HEK293T (cell line): ENCODE data around the gene RNGTT.
A peak's percentile ranks its signal among the peaks of the same experiment; 100 is the strongest.

Experiments used
- CTCF ChIA-PET: fragments of 350-600 bp; formaldehyde crosslinking; extraction: SDS; loops from one replicate; lab custom pipeline; 2021; ENCODE audit warnings: antibody characterized with exemption, inconsistent platforms; lab: Yijun Ruan, JAX
- POLR2A ChIA-PET: fragments of 350-600 bp; formaldehyde crosslinking; extraction: SDS; loops from one replicate; lab custom pipeline; 2020; ENCODE audit warnings: antibody characterized with exemption, inconsistent platforms; lab: Yijun Ruan, JAX
- DNase-seq: peaks from one replicate; pipeline ENCODE4 v3.0.0; 2012; ENCODE audit warnings: mixed read lengths; ENCODE audit errors: extremely low spot score
- ARNT ChIP-seq: fragments of 450-650 bp; IDR thresholded peaks from 2 replicates; pipeline ENCODE4 v1.6.1; 2017; ENCODE audit warnings: mild to moderate bottlenecking
- BHLHE40 ChIP-seq: fragments of 450-650 bp; IDR thresholded peaks from 2 replicates; pipeline ENCODE4 v1.6.1; 2016; ENCODE audit warnings: mild to moderate bottlenecking, moderate library complexity, borderline replicate concordance
- CTBP1 ChIP-seq: fragments of 450-650 bp; IDR thresholded peaks from 2 replicates; pipeline ENCODE4 v1.6.1; 2016; ENCODE audit warnings: borderline replicate concordance
- ELF4 ChIP-seq: fragments of 450-650 bp; IDR thresholded peaks from 2 replicates; pipeline ENCODE4 v1.6.1; 2017; ENCODE audit warnings: antibody characterized with exemption
- FOXA1 ChIP-seq: fragments of 450-650 bp; IDR thresholded peaks from 2 replicates; pipeline ENCODE4 v1.6.1; 2016; ENCODE audit warnings: mild to moderate bottlenecking
- FOXK2 ChIP-seq: fragments of 450-650 bp; IDR thresholded peaks from 2 replicates; pipeline ENCODE4 v1.6.1; 2016; ENCODE audit warnings: mild to moderate bottlenecking
- FOXM1 ChIP-seq: fragments of 450-650 bp; IDR thresholded peaks from 2 replicates; pipeline ENCODE4 v1.6.1; 2017; ENCODE audit warnings: mild to moderate bottlenecking, borderline replicate concordance
- HDGF ChIP-seq: fragments of 450-650 bp; IDR thresholded peaks from 2 replicates; pipeline ENCODE4 v1.6.1; 2017; ENCODE audit warnings: antibody characterized with exemption, borderline replicate concordance
- L3MBTL2 ChIP-seq: fragments of 450-650 bp; conservative IDR thresholded peaks from 2 replicates; pipeline ENCODE4 v1.6.1; 2016; ENCODE audit warnings: mild to moderate bottlenecking
- LEF1 ChIP-seq: fragments of 450-650 bp; IDR thresholded peaks from 2 replicates; pipeline ENCODE4 v1.6.1; 2017; ENCODE audit warnings: mild to moderate bottlenecking, borderline replicate concordance
- NFRKB ChIP-seq: fragments of 450-650 bp; IDR thresholded peaks from 2 replicates; pipeline ENCODE4 v1.6.1; 2016; ENCODE audit warnings: mild to moderate bottlenecking, moderate library complexity
- SP1 ChIP-seq: fragments of 450-650 bp; IDR thresholded peaks from 2 replicates; pipeline ENCODE4 v1.6.1; 2017
- SUZ12 ChIP-seq: fragments of 450-650 bp; IDR thresholded peaks from 2 replicates; pipeline ENCODE4 v1.6.1; 2016; ENCODE audit warnings: mild to moderate bottlenecking
- TARDBP ChIP-seq: fragments of 450-650 bp; IDR thresholded peaks from 2 replicates; pipeline ENCODE4 v1.6.1; 2016
- ZNF384 ChIP-seq: fragments of 450-650 bp; IDR thresholded peaks from 2 replicates; pipeline ENCODE4 v1.6.1; 2016
- TF ChIP-seq, protein P1 (sequence below): fragments of 450-650 bp; IDR thresholded peaks from 2 replicates; pipeline ENCODE4 v1.6.1; 2016

RNGTT gene

DNA sequence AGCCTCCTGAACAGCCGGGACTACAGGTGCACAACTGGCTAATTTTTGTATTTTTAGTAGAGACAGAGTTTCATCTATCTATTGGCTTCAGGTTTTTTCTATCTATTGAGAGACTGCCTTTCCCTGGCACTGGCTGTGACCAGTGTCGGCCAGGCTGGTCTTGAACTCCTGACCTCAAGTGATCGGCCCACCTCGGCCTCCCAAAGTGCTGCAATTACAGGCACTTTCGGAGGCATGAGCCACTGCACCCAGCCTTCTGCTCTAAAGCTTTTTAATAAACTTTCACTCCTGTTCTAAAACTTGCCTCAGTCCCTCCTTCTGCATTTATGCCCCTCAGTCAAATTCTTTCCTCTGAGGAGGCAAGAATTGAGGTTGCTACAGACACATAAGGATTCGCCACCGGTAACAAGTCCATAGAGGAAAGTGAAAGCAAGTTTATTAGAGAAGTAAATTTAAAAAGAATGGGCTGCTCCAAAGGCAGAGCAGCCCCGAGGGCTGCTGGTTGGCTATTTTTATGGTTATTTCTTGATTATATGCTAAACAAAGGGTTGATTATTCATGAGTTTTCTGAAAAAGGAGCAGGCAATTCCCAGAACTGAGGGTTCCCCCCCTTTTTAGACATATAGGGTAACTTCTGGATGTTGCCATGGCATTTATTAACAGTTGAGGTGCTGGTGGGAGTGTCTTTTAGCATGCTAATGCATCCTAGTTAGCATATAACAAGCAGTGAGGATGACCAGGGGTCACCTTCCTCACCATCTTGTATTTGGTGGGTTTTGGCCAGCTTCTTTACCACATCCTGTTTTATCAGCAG, 44.8 kb upstream of the RNGTT start:
- TF ChIP-seq TARDBP: no peak
- no peak for TF ChIP-seq BHLHE40
- no peak for TF ChIP-seq SP1
- no peak for TF ChIP-seq SUZ12
- TF ChIP-seq FOXK2: no peak
- TF ChIP-seq, protein P1, sequence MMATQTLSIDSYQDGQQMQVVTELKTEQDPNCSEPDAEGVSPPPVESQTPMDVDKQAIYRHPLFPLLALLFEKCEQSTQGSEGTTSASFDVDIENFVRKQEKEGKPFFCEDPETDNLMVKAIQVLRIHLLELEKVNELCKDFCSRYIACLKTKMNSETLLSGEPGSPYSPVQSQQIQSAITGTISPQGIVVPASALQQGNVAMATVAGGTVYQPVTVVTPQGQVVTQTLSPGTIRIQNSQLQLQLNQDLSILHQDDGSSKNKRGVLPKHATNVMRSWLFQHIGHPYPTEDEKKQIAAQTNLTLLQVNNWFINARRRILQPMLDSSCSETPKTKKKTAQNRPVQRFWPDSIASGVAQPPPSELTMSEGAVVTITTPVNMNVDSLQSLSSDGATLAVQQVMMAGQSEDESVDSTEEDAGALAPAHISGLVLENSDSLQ: no peak
- TF ChIP-seq NFRKB: no peak
- no peak for TF ChIP-seq ARNT
- no peak for TF ChIP-seq CTBP1
- no peak for TF ChIP-seq FOXM1
- CTCF ChIA-PET: no interaction called here
- DNase-seq: no peak
- POLR2A ChIA-PET: no interaction called here

DNA sequence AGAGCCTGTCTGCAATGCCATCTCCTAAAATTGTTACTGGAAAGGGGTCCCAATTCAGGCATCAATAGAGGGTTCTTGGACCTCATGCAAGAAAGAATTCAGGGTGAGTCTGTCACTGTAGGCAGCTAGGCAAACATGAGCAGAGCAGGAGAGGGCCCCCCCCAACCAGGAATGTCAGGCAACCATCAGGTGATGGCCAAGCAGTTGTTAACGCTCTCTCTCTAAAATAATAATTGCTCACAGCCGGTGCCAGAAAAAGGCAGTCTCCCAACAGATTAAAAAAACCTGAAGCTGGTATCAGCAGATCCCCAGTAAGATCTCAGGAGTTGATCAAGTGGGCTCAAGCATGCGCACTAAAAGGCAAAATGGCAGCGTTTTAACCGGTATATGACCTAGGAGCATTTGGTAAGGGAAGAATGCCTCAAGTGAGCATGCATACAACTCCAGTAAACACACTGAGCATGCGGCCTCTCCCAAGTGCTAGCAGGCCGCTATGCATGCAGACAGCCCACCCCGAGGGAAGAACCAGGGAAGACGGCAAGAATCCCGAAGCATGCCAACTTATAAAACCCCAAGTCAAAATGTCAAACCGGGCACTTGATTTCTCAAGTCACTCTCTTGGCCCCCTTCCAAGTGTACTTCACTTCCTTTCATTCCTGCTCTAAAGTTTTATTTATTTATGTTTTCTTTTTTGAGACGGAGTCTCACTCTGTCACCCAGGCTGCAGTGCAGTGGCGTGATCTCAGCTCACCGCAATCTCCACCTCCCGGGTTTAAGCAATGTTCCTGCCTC, 44.0 kb upstream of the RNGTT start:
- DNase-seq: no peak
- POLR2A ChIA-PET: no interaction called here
- peak; percentile 31; the same call in 1 of the 2 replicates for TF ChIP-seq L3MBTL2
- TF ChIP-seq SUZ12: no peak
- CTCF ChIA-PET: interaction anchor here (0.7 kb wide), 1 partner anchor 133 kb away, joined by 5 read pairs; no protein-coding TSS in a partner anchor

- no peak for TF ChIP-seq BHLHE40
- no peak for TF ChIP-seq HDGF
- TF ChIP-seq ELF4: no peak
- TF ChIP-seq CTBP1: no peak
- TF ChIP-seq FOXA1: no peak
- TF ChIP-seq LEF1: no peak
- TF ChIP-seq TARDBP: no peak
- no peak for TF ChIP-seq SP1
- no peak for TF ChIP-seq ZNF384
- TF ChIP-seq, protein P1: no peak
- TF ChIP-seq L3MBTL2: no peak
- TF ChIP-seq FOXM1: no peak
- no peak for TF ChIP-seq NFRKB
- TF ChIP-seq SUZ12: no peak
- CTCF ChIA-PET: interaction anchor here (1.2 kb wide), 1 partner anchor 19 kb away, joined by 3 read pairs; no protein-coding TSS in a partner anchor
- POLR2A ChIA-PET: no interaction called here
- no peak for DNase-seq
These were observed 39.1 kb upstream of the RNGTT start for GRCh38 chr6:89002523-89002922.

- no peak for DNase-seq
- no peak for TF ChIP-seq LEF1
- TF ChIP-seq ELF4: no peak
- no peak for TF ChIP-seq L3MBTL2
- TF ChIP-seq SP1: no peak
- no peak for TF ChIP-seq FOXK2
- no peak for TF ChIP-seq ARNT
- no peak for TF ChIP-seq HDGF
- no peak for TF ChIP-seq SUZ12
- no peak for TF ChIP-seq FOXM1
- TF ChIP-seq, protein P1: no peak
- CTCF ChIA-PET: no interaction called here
- POLR2A ChIA-PET: interaction anchor here (1.5 kb wide), 1 partner anchor 83 kb away, joined by 4 read pairs; the partner anchor contains the start of gene PNRC1
These were observed 33.9 kb upstream of the RNGTT start for GRCh38 chr6:88997327-88997726.

GRCh38 chr6:88992741-88993552, 29.5 kb upstream of the RNGTT start:
- no peak for TF ChIP-seq TARDBP
- TF ChIP-seq FOXA1: no peak
- TF ChIP-seq FOXM1: no peak
- no peak for TF ChIP-seq SP1
- TF ChIP-seq SUZ12: no peak
- TF ChIP-seq HDGF: no peak
- TF ChIP-seq ARNT: no peak
- TF ChIP-seq BHLHE40: no peak
- TF ChIP-seq, protein P1: no peak
- no peak for TF ChIP-seq ELF4
- TF ChIP-seq LEF1: no peak
- ChIA-PET POLR2A (no interaction called here), CTCF (no interaction called here)
- DNase-seq: no peak
